Mammary epithelial cell (primary cell): ENCODE measurements around the gene TREML2.

ENCODE experiments used
- EZH2 ChIP-seq: IDR thresholded peaks from 2 replicates; pipeline ENCODE4 v1.6.1; 2012; ENCODE audit warnings: low read length, inconsistent platforms, borderline replicate concordance
- TF ChIP-seq, protein P1 (sequence below), 2 donors: IDR thresholded peaks in 1 of 2; conservative IDR thresholded peaks in 1 of 2; 2 replicates each; pipeline ENCODE4 v1.5.1; 2011 to 2012; ENCODE audit warnings: inconsistent platforms in 2 of 2, low read length in 2 of 2, mild to moderate bottlenecking in 2 of 2, control low read depth in 1 of 2, low read depth in 1 of 2; ENCODE audit not compliant: insufficient read depth in 1 of 2; ENCODE audit errors: extremely low read depth in 1 of 2

DNA sequence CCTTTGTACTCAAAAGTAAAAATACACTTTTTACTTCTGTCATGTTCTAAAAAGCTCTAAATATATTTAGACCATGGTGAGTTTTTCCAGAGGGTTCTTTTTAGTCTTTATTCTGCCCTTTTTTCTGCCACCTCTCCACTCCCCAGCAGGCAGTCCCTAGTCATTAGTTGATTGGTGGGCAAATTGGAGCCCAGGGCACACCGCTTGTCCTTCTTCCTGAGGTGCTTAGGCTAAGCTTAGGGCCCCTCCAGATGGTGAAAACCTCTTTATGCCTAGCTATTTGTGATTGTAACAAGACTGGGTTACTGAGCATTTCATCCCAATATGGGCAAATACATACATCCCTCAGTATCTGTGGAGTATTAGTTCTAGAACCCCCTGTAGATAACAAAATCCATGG is 53.0 kb downstream of the TREML2 start:
- TF ChIP-seq, protein P1, sequence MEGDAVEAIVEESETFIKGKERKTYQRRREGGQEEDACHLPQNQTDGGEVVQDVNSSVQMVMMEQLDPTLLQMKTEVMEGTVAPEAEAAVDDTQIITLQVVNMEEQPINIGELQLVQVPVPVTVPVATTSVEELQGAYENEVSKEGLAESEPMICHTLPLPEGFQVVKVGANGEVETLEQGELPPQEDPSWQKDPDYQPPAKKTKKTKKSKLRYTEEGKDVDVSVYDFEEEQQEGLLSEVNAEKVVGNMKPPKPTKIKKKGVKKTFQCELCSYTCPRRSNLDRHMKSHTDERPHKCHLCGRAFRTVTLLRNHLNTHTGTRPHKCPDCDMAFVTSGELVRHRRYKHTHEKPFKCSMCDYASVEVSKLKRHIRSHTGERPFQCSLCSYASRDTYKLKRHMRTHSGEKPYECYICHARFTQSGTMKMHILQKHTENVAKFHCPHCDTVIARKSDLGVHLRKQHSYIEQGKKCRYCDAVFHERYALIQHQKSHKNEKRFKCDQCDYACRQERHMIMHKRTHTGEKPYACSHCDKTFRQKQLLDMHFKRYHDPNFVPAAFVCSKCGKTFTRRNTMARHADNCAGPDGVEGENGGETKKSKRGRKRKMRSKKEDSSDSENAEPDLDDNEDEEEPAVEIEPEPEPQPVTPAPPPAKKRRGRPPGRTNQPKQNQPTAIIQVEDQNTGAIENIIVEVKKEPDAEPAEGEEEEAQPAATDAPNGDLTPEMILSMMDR (conservative IDR thresholded peaks at IDR 0.05 in 1 of 2, IDR thresholded peaks at IDR 0.05 in 1 of 2; ENCODE audit: extremely low read depth in 1 of 2, insufficient read depth in 1 of 2, low read depth in 1 of 2, low read length in 2 of 2) = no peak
- no peak for TF ChIP-seq EZH2
